Osteocyte (in vitro differentiated cells): ENCODE data around the gene C15orf61. TPM values are rescaled to one million over a fixed set of nuclear protein-coding genes. Genes with fewer than 3 reads are reported as not detected.

ENCODE experiments used
- DNase-seq: peaks from one replicate; pipeline ENCODE4 v3.0.0; 2021; ENCODE audit warnings: mixed read lengths; ENCODE audit not compliant: unreplicated experiment; ENCODE audit errors: extremely low spot score
- H3K27ac Mint-ChIP-seq: one replicate; pipeline ENCODE4 v1.8.0; 2021; ENCODE audit warnings: mild to moderate bottlenecking, mixed read lengths; ENCODE audit not compliant: unreplicated experiment
- H3K27me3 Mint-ChIP-seq: one replicate; pipeline ENCODE4 v1.8.0; 2021; ENCODE audit warnings: mixed read lengths; ENCODE audit not compliant: unreplicated experiment
- H3K36me3 Mint-ChIP-seq: one replicate; pipeline ENCODE4 v1.8.0; 2021; ENCODE audit warnings: mixed read lengths; ENCODE audit not compliant: unreplicated experiment
- H3K4me1 Mint-ChIP-seq: one replicate; pipeline ENCODE4 v1.8.0; 2021; ENCODE audit warnings: mixed read lengths; ENCODE audit not compliant: unreplicated experiment
- H3K4me3 Mint-ChIP-seq: one replicate; pipeline ENCODE4 v1.8.0; 2021; ENCODE audit warnings: mild to moderate bottlenecking, moderate library complexity, mixed read lengths; ENCODE audit not compliant: unreplicated experiment
- H3K9me3 Mint-ChIP-seq: one replicate; pipeline ENCODE4 v1.8.0; 2021; ENCODE audit warnings: mixed read lengths; ENCODE audit not compliant: unreplicated experiment
- CTCF ChIP-seq: fragments of 200-600 bp; sonication (generic); IDR thresholded peaks from 2 replicates; pipeline ENCODE4 v1.5.0; 2021; ENCODE audit warnings: antibody characterized with exemption, mild to moderate bottlenecking, moderate library complexity
- total RNA-seq: library from RNA; stranded (reverse); gene quantifications from 2 replicates; pipeline ENCODE4 v1.2.1, GENCODE V29; 2021

Gene C15orf61
- total RNA-seq, 1 donor from 2014 or later = 4.3 TPM

DNA sequence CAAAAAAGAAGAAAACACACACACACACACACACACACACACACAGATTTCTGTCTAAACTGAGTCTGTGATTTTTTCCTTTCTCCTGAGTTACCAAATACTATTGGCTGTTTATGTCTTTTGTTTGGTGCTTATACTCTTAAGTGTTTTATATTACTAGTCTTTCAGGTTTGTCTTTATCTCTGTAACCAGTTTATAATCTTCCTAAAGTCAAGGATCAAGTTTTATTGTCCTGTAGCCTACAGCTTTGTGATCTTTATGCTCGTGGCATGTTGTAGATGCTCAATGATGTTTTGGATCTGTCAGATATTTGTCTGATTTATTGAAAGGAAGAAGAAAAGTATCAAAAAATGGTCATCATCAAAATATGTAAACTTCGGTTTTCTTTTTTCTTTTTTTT is 26.1 kb downstream of the C15orf61 start:
- no peak for TF ChIP-seq CTCF
- no peak for DNase-seq
- no peak overlapping the region for H3K27ac Mint-ChIP-seq
- H3K27me3 Mint-ChIP-seq = no peaks in the 10 kb centered on the region
- H3K9me3 Mint-ChIP-seq = no peaks in the 10 kb centered on the region
- peaks cover 12% of the 10 kb centered on the region for H3K36me3 Mint-ChIP-seq
- no peak overlapping the region for H3K4me3 Mint-ChIP-seq
- peaks cover 52% of the 10 kb centered on the region for H3K4me1 Mint-ChIP-seq

- H3K4me1 Mint-ChIP-seq = peaks cover 52% of the 10 kb centered on the region
- no peak for TF ChIP-seq CTCF
- DNase-seq = no peak
- H3K27ac Mint-ChIP-seq = peak overlapping the region; percentile 74
- H3K36me3 Mint-ChIP-seq = peaks cover 12% of the 10 kb centered on the region
- no peak overlapping the region for H3K4me3 Mint-ChIP-seq
- H3K27me3 Mint-ChIP-seq = no peaks in the 10 kb centered on the region
- no peaks in the 10 kb centered on the region for H3K9me3 Mint-ChIP-seq
Measured at GRCh38 chr15:67547836-67548235, 26.9 kb downstream of the C15orf61 start.

DNA sequence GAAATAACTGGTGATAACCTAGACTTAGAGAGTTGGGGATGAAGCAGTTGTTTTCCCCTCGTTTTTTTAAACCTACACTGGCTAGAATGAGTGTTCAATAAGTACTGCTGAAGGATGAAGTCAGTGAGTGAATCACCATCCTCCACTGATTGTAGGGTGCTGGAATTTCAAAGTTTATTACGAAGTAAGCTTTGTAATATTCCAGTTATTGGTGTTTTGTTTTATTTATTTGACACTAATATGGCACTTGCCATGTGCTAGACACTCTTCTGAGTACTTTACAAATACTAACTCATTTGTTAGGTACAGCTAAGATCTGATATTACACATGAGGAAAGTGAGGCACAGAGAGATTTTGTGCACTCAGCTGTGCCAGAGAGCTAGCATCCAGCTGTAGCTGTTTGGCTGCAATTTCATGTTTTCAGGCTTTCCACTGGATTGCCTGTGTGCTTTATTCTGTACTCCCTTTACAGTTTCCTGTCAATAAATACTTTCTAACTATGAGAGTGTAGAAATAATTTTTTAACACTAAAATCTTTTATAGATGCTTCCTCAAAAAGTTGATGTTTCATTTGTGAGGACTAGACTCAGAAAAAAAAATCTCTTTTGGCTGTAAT is 27.4 kb downstream of the C15orf61 start:
- peaks cover 12% of the 10 kb centered on the region for H3K36me3 Mint-ChIP-seq
- no peak for TF ChIP-seq CTCF
- peak overlapping the region; percentile 90 for H3K27ac Mint-ChIP-seq

GRCh38 chr15:67548862-67549651 is 28.1 kb downstream of the C15orf61 start:
- peak; percentile 86 for DNase-seq
- Mint-ChIP-seq H3K27me3 (no peaks in the 10 kb centered on the region), H3K9me3 (no peaks in the 10 kb centered on the region), H3K36me3 (peaks cover 12% of the 10 kb centered on the region), H3K27ac (peak overlapping the region; percentile 90), H3K4me3 (peak overlapping the region; percentile 63), H3K4me1 (peaks cover 42% of the 10 kb centered on the region)
- no peak for TF ChIP-seq CTCF

More for the DNA sequence above, 27.4 kb downstream of the C15orf61 start:
- H3K9me3 Mint-ChIP-seq = no peaks in the 10 kb centered on the region
- peaks cover 48% of the 10 kb centered on the region for H3K4me1 Mint-ChIP-seq
- H3K4me3 Mint-ChIP-seq = peak overlapping the region; percentile 63
- DNase-seq = no peak
- H3K27me3 Mint-ChIP-seq = no peaks in the 10 kb centered on the region

DNA sequence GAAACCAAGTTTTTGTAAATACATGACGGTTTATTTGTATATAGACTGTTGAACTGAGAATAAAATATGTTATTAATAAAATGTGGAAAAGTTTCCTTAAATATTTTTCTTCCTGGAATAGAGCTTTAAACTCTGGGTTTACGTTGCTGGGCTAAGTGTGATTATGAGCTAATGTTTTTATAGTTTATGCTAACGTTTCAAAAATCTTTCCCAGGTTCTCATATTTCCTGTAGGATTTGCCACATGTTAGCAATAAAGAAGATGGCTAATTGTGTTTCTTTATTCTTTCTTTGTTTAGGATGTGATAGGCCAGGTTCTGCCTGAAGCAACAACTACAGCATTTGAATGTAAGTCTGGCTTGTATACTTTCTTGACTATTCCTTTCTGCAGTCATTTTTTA is 28.8 kb downstream of the C15orf61 start:
- Mint-ChIP-seq H3K4me1 (peaks cover 35% of the 10 kb centered on the region), H3K27me3 (no peaks in the 10 kb centered on the region), H3K27ac (peak overlapping the region; percentile 90), H3K9me3 (no peaks in the 10 kb centered on the region), H3K4me3 (peak overlapping the region; percentile 14), H3K36me3 (peaks cover 10% of the 10 kb centered on the region)
- DNase-seq = no peak
- TF ChIP-seq CTCF = no peak
